GM21360 (cell line): ENCODE measurements around the gene RTTN.
A peak's percentile ranks its signal among the peaks of the same experiment; 100 is the strongest.
"Not testable (repeated sequence)": the region's sequence is repeated elsewhere in the genome, so short reads cannot be mapped to it uniquely, and the experiment has no call there.

Experiments
- ATAC-seq: cut with Tn5 transposase; IDR thresholded peaks from one replicate; pipeline ENCODE4 v1.9.1; 2021; ENCODE audit warnings: mild to moderate bottlenecking, moderate library complexity; ENCODE audit not compliant: unreplicated experiment

RTTN gene, protein sequence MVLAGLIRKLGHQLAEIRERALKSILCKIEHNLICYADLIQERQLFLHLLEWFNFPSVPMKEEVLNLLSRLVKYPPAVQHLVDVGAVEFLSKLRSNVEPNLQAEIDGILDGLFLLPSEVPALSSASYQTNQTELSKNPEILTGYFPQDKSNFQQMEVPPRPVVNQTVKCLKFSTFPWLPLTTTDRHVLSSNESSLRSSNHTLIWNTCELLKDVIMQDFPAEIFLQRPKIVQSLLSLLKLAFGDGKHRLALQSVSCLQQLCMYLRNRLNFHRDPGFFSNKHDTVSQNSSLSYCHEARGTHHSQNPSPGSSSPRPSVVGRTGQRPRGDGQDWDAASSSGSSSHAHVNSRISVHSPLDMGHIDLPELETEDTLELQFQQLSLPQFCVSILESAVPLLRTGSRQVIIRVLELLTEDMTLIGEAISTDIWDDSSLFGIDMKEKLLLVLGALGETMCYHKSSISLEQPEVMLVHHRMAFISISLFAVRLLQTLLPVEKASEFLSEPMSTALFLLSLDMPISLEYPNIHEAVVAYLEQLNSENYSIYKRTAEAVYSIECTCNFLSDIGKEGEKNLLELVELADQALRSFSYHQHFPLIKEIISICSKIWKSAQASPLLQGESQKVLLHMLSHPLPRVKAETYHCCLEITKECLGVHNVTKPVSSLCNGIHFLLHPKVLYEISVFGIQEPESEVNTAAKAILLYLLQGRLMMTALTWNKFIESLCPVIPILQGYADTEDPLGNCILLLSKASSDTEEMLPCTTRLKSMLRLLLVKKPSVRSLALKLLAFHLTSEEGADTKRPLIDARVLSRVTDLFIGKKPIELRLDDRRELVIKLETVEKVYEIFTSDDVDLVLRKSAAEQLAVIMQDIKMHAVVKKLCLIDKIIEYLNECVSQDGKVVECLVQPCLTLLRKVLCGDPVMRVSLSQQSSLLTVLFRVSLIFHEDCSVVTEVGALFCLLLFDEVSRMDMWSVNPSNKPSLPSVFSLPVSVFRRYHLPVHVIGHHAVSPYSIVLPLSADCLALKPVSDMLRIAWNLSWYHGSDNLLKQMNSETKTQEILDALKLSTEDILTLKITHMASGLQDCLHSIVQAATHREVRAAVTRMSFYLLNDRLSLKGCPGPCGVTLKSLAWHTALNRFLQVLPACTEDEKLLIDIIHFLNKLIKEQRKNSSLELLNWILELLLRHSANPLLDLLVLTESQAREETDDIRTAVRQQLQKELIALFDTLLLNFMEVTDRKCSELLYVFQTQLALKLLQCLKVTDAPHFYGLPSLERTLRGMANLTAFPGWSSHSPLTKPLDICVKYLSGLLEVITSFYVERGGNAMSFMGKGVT (N-terminal part only)

GRCh38 chr18:70205421-70206397 is at the start of gene RTTN:
RTTN (minus strand) TSS chr18:70205687; CDS start chr18:70205658, 29 bp downstream.
- ATAC-seq, result peak; percentile 97

- ATAC-seq, result no peak
Observed at GRCh38 chr18:70250781-70251180, 45.3 kb upstream of the RTTN start.

DNA sequence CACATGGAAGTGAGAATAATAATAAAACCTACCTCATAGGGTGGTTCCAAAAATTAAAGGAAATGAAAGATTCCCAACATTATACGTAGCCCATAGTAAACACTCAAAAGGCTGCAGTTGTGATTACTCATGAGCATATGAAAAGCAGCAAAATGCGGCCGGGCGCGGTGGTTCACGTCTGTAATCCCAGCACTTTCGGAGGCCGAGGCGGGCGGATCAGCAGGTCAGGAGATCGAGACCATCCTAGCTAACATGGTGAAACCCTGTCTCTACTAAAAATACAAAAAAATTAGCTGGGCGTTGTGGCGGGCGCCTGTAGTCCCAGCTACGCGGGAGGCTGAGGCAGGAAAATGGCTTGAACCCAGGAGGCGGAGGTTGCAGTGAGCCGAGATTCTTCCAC is 44.4 kb upstream of the RTTN start:
- ATAC-seq, result not testable (repeated sequence)

DNA sequence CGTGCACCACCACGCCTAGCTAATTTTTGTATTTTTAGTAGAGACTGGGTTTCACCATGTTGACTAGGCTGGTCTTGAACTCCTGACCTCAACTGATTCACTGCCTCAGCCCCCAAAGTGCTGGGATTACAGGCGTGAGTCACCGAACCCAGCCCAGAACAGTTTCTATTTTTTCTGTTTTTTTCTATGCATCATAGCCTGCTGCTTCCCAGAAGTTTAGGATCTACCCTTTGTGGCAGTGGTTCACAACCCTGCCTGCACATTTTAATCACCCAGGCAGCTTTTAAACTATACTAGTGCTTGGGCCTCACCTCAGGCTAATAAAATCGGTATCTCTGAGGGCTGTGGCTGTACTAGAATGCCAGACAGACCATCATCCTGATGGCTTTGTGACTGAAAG is 43.6 kb upstream of the RTTN start:
- no peak for ATAC-seq

DNA sequence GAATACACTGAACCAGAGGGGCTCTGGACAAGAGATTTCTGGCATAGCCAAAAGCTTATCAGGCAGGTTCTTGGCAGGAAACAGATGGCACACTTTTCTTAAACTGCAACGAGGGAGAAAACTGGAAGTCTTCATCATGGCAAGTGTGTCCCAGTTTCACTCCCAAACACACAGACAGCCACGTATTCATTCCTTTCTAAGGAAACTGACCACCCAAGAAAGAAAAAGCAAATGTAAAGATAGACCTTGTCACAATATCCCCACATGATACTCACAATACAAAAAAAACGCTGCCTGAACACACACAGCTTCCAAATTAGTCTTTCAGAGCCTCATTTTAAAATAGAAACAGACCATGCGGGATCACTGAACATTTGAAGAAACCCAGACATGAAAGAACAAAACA is 40.6 kb upstream of the RTTN start:
- no peak for ATAC-seq

DNA sequence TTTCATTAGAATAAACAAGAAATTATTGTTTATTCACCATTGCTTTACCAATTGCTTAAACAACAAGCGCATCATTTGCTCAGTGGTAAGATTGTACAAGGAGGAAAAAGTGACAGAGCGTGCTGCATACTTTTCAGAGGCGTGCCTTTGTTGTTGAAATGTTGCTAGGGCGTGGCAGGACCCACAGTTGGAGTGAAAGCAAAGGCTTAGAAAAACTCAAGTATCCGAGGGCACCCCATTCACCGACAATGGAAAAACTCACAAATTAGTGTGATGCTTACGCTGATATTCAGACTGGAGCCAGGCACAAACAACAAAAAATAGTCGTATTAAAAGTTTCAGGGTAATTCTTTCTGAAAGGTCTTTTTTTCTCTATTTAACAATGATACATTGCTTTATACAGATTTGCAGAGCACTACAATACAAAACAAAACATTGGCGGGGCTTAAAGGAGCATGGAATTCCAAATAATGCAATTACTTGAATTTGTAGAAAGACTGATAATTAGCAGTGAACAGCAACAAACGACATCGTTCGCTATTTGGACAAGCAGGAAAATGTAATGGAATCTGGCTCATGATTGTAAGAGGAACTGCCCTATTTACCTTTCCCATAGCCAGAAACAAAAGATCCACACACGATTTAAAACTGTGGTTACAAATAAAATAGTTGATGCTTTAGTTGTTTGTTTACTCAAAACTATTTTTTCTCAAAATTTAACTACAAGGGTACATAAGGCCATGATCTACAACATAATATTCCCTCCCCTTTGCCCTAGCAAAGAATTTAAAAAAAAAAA is 37.8 kb upstream of the RTTN start:
- no peak for ATAC-seq

DNA sequence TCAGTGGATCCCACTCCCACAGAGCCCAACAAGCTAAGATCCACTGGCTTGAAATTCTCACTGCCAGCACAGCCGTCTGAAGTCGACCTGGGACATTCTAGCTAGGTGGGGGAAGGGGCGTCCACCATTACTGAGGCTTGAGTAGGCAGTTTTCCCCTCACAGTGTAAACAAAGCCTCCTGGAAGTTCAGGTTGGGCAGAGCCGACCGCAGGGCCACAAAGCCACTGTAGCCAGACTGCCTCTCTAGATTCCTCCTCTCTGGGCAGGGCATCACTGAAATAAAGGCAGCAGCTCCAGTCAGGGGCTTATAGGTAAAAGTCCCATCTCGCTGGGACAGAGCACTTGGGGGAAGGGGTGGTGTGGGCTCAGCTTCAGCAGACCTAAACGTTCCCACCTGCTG is 31.4 kb upstream of the RTTN start:
- ATAC-seq, result not testable (repeated sequence)

DNA sequence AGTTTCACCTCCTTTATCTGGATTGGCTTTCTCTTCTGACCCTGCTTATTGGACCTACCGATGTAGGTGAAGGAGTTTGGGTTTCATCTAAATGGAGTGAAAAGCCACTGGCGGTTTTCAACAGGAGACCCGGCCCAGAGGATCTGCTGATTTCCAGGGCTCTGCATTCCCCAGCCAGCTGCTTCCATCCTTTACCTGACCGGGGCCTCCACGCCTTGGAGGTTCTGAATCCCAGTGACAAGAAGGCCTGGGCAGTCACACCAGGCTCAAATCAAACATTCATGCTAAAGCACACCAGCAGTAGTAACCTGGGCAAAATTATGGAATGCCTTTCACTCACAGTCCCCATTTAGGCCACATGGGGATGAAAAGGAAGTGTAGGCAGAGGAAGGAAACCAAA is 30.0 kb upstream of the RTTN start:
- no peak for ATAC-seq

GRCh38 chr18:70234667-70235459 is 29.4 kb upstream of the RTTN start:
- no peak for ATAC-seq

GRCh38 chr18:70233974-70234373 is 28.5 kb upstream of the RTTN start:
- ATAC-seq, result no peak

DNA sequence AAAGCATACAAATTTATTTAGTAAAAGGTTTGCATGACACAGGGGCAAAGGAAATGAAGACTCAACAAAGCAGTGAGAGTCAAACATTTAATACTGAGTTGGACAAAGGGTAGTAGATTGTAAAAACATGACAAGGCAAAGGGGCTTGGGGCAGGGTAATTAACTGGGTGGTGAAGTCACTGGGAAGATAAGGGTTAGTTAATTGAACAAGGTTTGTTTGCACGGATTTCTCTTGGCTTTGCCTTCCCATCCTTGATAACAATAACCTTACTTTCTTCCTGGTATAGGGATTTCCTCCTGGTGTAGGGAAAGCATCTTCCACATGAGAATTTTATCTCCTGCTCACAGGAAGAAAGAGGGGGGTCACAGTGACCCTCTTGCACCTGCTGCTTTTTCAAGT is 26.8 kb upstream of the RTTN start:
- no peak for ATAC-seq

GRCh38 chr18:70229639-70230038 is 24.2 kb upstream of the RTTN start:
- ATAC-seq, result no peak

GRCh38 chr18:70228536-70228935 is 23.0 kb upstream of the RTTN start:
- ATAC-seq, result no peak

- ATAC-seq, result no peak
Observed at GRCh38 chr18:70227438-70227837, 22.0 kb upstream of the RTTN start.

GRCh38 chr18:70221915-70222278 is 16.4 kb upstream of the RTTN start:
- ATAC-seq, result no peak

GRCh38 chr18:70221156-70221914 is 15.8 kb upstream of the RTTN start:
- ATAC-seq, result no peak

- no peak for ATAC-seq
Observed at GRCh38 chr18:70220628-70221027, 15.1 kb upstream of the RTTN start.

DNA sequence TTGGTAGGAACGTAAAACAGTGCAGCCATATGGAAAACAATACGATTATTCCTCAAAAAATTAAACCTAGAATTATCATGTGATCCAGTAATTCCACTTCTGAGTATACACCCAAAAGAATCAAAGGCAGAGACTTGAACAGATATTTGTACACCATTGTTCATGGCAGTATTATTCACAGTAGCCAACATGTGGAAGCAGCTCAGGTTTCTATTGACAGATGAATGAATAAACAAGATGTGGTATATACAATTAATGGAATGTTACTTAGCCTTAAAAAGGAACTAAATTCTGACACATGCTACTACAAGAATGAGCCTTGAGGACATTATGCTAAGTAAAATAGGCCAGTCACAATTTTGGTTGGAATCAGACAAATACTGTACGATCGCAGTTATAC is 14.2 kb upstream of the RTTN start:
- no peak for ATAC-seq
